GM11168 (cell line): ENCODE results near the gene KIF26B.
"Not testable (repeated sequence)": the region's sequence is repeated elsewhere in the genome, so short reads cannot be mapped to it uniquely, and the experiment has no call there.

ENCODE experiments used
- in situ Hi-C: fragments of 300-500 bp; cut with MboI; formaldehyde crosslinking; loops from one replicate; pipeline ENCODE4 v1.12.0; 2022; ENCODE audit warnings: low sequenced_read_pairs; ENCODE audit not compliant: unreplicated experiment

Gene KIF26B

GRCh38 chr1:245397771-245398170 lies 243.0 kb downstream of the KIF26B start:
- in situ Hi-C loops = loop anchor here (25.0 kb wide), 1 partner anchor 235 kb away; the partner anchor contains the start of gene KIF26B

- in situ Hi-C loops = loop anchor here (25.0 kb wide), 1 partner anchor 236 kb away; the partner anchor contains the start of gene KIF26B
Observed at GRCh38 chr1:245398180-245398579, 243.4 kb downstream of the KIF26B start.

- in situ Hi-C loops = no loop called here
Observed at GRCh38 chr1:245401881-245402587, 247.2 kb downstream of the KIF26B start.

GRCh38 chr1:245402998-245403397 lies 248.2 kb downstream of the KIF26B start:
- in situ Hi-C loops = not testable (repeated sequence)

- in situ Hi-C loops = no loop called here
Observed at GRCh38 chr1:245404527-245404926, 249.7 kb downstream of the KIF26B start.

GRCh38 chr1:245404952-245405351 lies 250.2 kb downstream of the KIF26B start:
- in situ Hi-C loops = no loop called here

- in situ Hi-C loops = no loop called here
Observed at GRCh38 chr1:245406426-245406825, 251.6 kb downstream of the KIF26B start.

- in situ Hi-C loops = no loop called here
Observed at GRCh38 chr1:245407983-245408382, 253.2 kb downstream of the KIF26B start.

GRCh38 chr1:245409341-245410195 lies 254.8 kb downstream of the KIF26B start:
- in situ Hi-C loops = no loop called here

GRCh38 chr1:245411245-245412036 lies 256.7 kb downstream of the KIF26B start:
- in situ Hi-C loops = no loop called here

- in situ Hi-C loops = no loop called here
Observed at GRCh38 chr1:245412306-245412705, 257.5 kb downstream of the KIF26B start.

GRCh38 chr1:245416781-245417180 lies 262.0 kb downstream of the KIF26B start:
- in situ Hi-C loops = no loop called here

GRCh38 chr1:245418077-245418476 lies 263.3 kb downstream of the KIF26B start:
- in situ Hi-C loops = no loop called here

GRCh38 chr1:245419461-245419978 lies 264.7 kb downstream of the KIF26B start:
- in situ Hi-C loops = no loop called here

- in situ Hi-C loops = no loop called here
Observed at GRCh38 chr1:245419989-245420388, 265.2 kb downstream of the KIF26B start.

GRCh38 chr1:245420926-245421325 lies 266.1 kb downstream of the KIF26B start:
- in situ Hi-C loops = no loop called here

GRCh38 chr1:245428681-245429080 lies 273.9 kb downstream of the KIF26B start:
- in situ Hi-C loops = no loop called here

GRCh38 chr1:245431706-245432105 lies 276.9 kb downstream of the KIF26B start:
- in situ Hi-C loops = no loop called here

- in situ Hi-C loops = no loop called here
Observed at GRCh38 chr1:245432228-245432875, 277.6 kb downstream of the KIF26B start.

GRCh38 chr1:245433561-245433960 lies 278.8 kb downstream of the KIF26B start:
- in situ Hi-C loops = no loop called here
